ENCODE results near the gene SLCO2B1.

GRCh38 chr11:75249704-75250103 is 98.8 kb downstream of the SLCO2B1 start:
- no peak for TF ChIP-seq CTCF (IDR thresholded peaks at IDR 0.05)
- TF ChIP-seq POLR2A (IDR thresholded peaks at IDR 0.05) = no peak
